ENCODE measurements around the gene FASN. TPM values are rescaled to one million over a fixed set of nuclear protein-coding genes. Genes with fewer than 3 reads are reported as not detected.

FASN gene
- total RNA-seq, 1 experiment from 2014 or later: 956 TPM

DNA sequence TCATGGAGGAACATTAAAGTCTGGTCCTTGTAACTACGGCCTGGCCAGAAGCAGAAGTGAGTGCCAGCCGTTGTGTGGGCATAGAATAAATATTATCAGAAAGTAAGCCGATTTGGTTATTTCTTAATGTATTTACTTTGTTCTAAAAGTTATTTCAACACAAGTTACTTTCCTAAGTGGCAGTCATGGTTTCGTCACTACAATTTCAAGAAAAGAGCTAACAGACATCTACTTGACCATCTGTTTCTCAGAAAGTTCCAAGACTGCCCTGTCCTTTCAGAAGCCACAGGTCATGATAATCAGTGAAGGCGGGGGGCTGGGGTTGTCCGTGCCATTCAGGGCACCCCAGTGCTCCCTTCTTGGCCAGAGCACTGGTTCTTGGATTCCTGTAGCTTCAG, 14.9 kb upstream of the FASN start:
- BruUV-seq (replicated peaks): no TSS peak
- CTCF ChIA-PET: interaction anchor here (0.6 kb wide), 1 partner anchor 14 kb away, joined by 3 read pairs; no protein-coding TSS in a partner anchor
- in situ Hi-C loops (cut with HindIII; ENCODE audit: low pct_unique_long_range_greater_than_20kb, low sequenced_read_pairs): no loop called here

DNA sequence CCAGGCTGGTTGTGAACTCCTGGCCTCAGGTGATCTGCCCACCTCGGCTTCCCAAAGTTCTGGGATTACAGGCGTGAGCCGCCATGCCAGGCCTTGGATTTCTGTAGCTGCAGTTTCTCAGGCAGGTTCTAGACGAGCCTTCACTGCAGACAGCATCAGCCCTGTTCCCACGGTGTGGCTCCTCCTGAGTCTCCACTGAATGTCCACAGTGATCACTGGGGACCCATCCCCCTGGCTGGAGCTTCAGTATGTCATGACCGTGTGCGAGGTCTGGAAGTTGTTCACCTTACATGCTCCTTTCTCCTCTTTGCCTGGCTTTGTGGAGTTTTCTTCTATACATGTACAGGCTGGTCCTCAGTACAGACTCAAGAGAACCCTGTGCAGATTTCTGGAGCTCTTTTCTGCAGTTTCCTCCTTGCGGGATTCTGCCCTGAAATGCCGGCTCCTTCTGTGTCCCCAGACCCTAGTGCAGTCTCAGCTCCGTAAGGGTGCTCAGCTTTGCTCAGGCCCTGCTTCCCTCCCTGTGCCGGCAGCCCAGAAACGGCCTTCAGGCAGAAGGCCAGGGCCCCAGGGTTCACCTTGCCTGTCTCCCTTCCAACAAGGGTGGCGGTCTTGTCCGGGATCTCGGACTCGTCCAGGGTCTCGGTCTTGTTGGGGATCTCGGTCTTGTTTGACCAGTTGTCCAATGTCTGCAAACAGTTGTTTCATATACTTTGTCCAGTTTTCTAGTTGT, 14.3 kb upstream of the FASN start:
- ATAC-seq (no peak), DNase-seq (ENCODE audit: low read depth, low spot score) (no peak)
- POLR2A ChIA-PET: interaction anchor here (1.1 kb wide), 1 partner anchor 10 kb away, joined by 3 read pairs; no protein-coding TSS in a partner anchor
- H3K9me3 ChIP-seq (ENCODE audit: control insufficient read depth, insufficient read depth, low read depth, low read length): no peaks in the 10 kb centered on the region
- CTCF ChIA-PET: interaction anchor here (0.6 kb wide), 1 partner anchor 13 kb away, joined by 3 read pairs; no protein-coding TSS in a partner anchor
- no peak overlapping the region for H3K27ac ChIP-seq (ENCODE audit: low read length)
- BruUV-seq (replicated peaks): TSS peak; percentile 52
- TF ChIP-seq TCF7L2 (IDR thresholded peaks at IDR 0.05; ENCODE audit: low read depth, low read length): no peak
- TF ChIP-seq, protein P1, sequence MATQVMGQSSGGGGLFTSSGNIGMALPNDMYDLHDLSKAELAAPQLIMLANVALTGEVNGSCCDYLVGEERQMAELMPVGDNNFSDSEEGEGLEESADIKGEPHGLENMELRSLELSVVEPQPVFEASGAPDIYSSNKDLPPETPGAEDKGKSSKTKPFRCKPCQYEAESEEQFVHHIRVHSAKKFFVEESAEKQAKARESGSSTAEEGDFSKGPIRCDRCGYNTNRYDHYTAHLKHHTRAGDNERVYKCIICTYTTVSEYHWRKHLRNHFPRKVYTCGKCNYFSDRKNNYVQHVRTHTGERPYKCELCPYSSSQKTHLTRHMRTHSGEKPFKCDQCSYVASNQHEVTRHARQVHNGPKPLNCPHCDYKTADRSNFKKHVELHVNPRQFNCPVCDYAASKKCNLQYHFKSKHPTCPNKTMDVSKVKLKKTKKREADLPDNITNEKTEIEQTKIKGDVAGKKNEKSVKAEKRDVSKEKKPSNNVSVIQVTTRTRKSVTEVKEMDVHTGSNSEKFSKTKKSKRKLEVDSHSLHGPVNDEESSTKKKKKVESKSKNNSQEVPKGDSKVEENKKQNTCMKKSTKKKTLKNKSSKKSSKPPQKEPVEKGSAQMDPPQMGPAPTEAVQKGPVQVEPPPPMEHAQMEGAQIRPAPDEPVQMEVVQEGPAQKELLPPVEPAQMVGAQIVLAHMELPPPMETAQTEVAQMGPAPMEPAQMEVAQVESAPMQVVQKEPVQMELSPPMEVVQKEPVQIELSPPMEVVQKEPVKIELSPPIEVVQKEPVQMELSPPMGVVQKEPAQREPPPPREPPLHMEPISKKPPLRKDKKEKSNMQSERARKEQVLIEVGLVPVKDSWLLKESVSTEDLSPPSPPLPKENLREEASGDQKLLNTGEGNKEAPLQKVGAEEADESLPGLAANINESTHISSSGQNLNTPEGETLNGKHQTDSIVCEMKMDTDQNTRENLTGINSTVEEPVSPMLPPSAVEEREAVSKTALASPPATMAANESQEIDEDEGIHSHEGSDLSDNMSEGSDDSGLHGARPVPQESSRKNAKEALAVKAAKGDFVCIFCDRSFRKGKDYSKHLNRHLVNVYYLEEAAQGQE (IDR thresholded peaks at IDR 0.05; ENCODE audit: insufficient read depth in 1 of 2, low read depth in 2 of 2, low read length in 1 of 2): no peak
- TF ChIP-seq SIN3A (IDR thresholded peaks at IDR 0.05; ENCODE audit: borderline replicate concordance, insufficient read depth, low read depth, low read length): no peak
- no peak for TF ChIP-seq POLR2AphosphoS5 (IDR thresholded peaks at IDR 0.05; ENCODE audit: low read depth, low read length)
- TF ChIP-seq, protein P2, sequence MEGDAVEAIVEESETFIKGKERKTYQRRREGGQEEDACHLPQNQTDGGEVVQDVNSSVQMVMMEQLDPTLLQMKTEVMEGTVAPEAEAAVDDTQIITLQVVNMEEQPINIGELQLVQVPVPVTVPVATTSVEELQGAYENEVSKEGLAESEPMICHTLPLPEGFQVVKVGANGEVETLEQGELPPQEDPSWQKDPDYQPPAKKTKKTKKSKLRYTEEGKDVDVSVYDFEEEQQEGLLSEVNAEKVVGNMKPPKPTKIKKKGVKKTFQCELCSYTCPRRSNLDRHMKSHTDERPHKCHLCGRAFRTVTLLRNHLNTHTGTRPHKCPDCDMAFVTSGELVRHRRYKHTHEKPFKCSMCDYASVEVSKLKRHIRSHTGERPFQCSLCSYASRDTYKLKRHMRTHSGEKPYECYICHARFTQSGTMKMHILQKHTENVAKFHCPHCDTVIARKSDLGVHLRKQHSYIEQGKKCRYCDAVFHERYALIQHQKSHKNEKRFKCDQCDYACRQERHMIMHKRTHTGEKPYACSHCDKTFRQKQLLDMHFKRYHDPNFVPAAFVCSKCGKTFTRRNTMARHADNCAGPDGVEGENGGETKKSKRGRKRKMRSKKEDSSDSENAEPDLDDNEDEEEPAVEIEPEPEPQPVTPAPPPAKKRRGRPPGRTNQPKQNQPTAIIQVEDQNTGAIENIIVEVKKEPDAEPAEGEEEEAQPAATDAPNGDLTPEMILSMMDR (IDR thresholded peaks at IDR 0.05): no peak
- no peak overlapping the region for H3K4me3 ChIP-seq (ENCODE audit: low read depth in 2 of 2, low read length in 2 of 2)
- H3K4me1 ChIP-seq (ENCODE audit: control insufficient read depth, insufficient read depth, low read length): peaks cover 8% of the 10 kb centered on the region; the same call in 1 of the 2 replicates
- in situ Hi-C loops (cut with HindIII; ENCODE audit: low pct_unique_long_range_greater_than_20kb, low sequenced_read_pairs) (no loop called here), intact Hi-C loops (cut with micrococcal nuclease; ENCODE audit: unreplicated experiment) (no loop called here)
- H3K27me3 ChIP-seq (ENCODE audit: control insufficient read depth, insufficient read depth, low read length): no peaks in the 10 kb centered on the region
- H3K36me3 ChIP-seq (ENCODE audit: control insufficient read depth, insufficient read depth, low read length): no peaks in the 10 kb centered on the region

More for the DNA sequence above, 14.9 kb upstream of the FASN start:
- POLR2A ChIA-PET: no interaction called here
- no peak for ATAC-seq
- H3K36me3 ChIP-seq (ENCODE audit: control insufficient read depth, insufficient read depth, low read length): no peaks in the 10 kb centered on the region
- no peak for DNase-seq (ENCODE audit: low read depth, low spot score)
- no peaks in the 10 kb centered on the region for H3K27me3 ChIP-seq (ENCODE audit: control insufficient read depth, insufficient read depth, low read length)
- H3K27ac ChIP-seq (ENCODE audit: low read length): no peak overlapping the region
- intact Hi-C loops (cut with micrococcal nuclease; ENCODE audit: unreplicated experiment): no loop called here
- H3K9me3 ChIP-seq (ENCODE audit: control insufficient read depth, insufficient read depth, low read depth, low read length): no peaks in the 10 kb centered on the region
- peaks cover 2% of the 10 kb centered on the region; the same call in 1 of the 2 replicates for H3K4me1 ChIP-seq (ENCODE audit: control insufficient read depth, insufficient read depth, low read length)
- TF ChIP-seq, protein P1 (IDR thresholded peaks at IDR 0.05; ENCODE audit: insufficient read depth in 1 of 2, low read depth in 2 of 2, low read length in 1 of 2): no peak
- TF ChIP-seq SIN3A (IDR thresholded peaks at IDR 0.05; ENCODE audit: borderline replicate concordance, insufficient read depth, low read depth, low read length) (no peak), POLR2AphosphoS5 (IDR thresholded peaks at IDR 0.05; ENCODE audit: low read depth, low read length) (no peak), TCF7L2 (IDR thresholded peaks at IDR 0.05; ENCODE audit: low read depth, low read length) (no peak)
- TF ChIP-seq, protein P2 (IDR thresholded peaks at IDR 0.05): no peak
- no peak overlapping the region for H3K4me3 ChIP-seq (ENCODE audit: low read depth in 2 of 2, low read length in 2 of 2)

All from Panc1 (cell line).